Neural cell (in vitro differentiated cells): Measurements from ENCODE around the gene AXIN1. TPM values are rescaled to one million over a fixed set of nuclear protein-coding genes. Genes with fewer than 3 reads are reported as not detected.

Experiments
- H2AFZ ChIP-seq: fragments of 200-600, 300-800 bp; sonication (generic), shearing (Covaris generic); 2 replicates; pipeline ENCODE4 v1.6.0; 2014; ENCODE audit warnings: low read depth, mild to moderate bottlenecking, antibody characterized with exemption, low read length, moderate library complexity
- H3F3A ChIP-seq: fragments of 200-600 bp; shearing (Covaris generic); 2 replicates; pipeline ENCODE4 v1.6.1; 2016; ENCODE audit warnings: mild to moderate bottlenecking, moderate library complexity, mixed read lengths, antibody characterized with exemption, low read length; ENCODE audit not compliant: insufficient read depth, poor library complexity, severe bottlenecking
- H3K27ac ChIP-seq: fragments of 200-600, 300-800 bp; sonication (generic), shearing (Covaris generic); 2 replicates; pipeline ENCODE4 v1.5.1; 2014; ENCODE audit warnings: mild to moderate bottlenecking, low read length, moderate library complexity
- H3K27me3 ChIP-seq: fragments of 300-800, 200-600 bp; sonication (generic), shearing (Covaris generic); 2 replicates; pipeline ENCODE4 v1.6.0; 2014; ENCODE audit warnings: mild to moderate bottlenecking, low read depth, low read length, moderate library complexity; ENCODE audit not compliant: insufficient read depth
- H3K36me3 ChIP-seq: fragments of 300-800, 200-600 bp; sonication (generic), shearing (Covaris generic); 2 replicates; pipeline ENCODE4 v1.5.1; 2014; ENCODE audit warnings: mild to moderate bottlenecking, antibody characterized with exemption, low read length, moderate library complexity; ENCODE audit not compliant: insufficient read depth
- H3K4me2 ChIP-seq: fragments of 300-800, 200-600 bp; sonication (generic), shearing (Covaris generic); 2 replicates; pipeline ENCODE4 v1.6.0; 2014; ENCODE audit warnings: mild to moderate bottlenecking, low read length
- H3K4me3 ChIP-seq: fragments of 300-800, 200-600 bp; sonication (generic), shearing (Covaris generic); 2 replicates; pipeline ENCODE4 v1.5.1; 2014; ENCODE audit warnings: mild to moderate bottlenecking, low read length, moderate library complexity
- H3K79me2 ChIP-seq: fragments of 200-600 bp; shearing (Covaris generic); replicated peaks from 2 replicates; pipeline ENCODE4 v1.6.0; 2014; ENCODE audit warnings: mild to moderate bottlenecking, low read length, moderate library complexity; ENCODE audit not compliant: insufficient read depth
- H3K9ac ChIP-seq: fragments of 300-800, 200-600 bp; sonication (generic), shearing (Covaris generic); 2 replicates; pipeline ENCODE4 v1.6.1; 2016; ENCODE audit warnings: mild to moderate bottlenecking, low read length, mixed read lengths
- H3K9me2 ChIP-seq: fragments of 200-600 bp; shearing (Covaris generic); 2 replicates; pipeline ENCODE4 v1.6.1; 2016; ENCODE audit warnings: mild to moderate bottlenecking, low read length, mixed read lengths; ENCODE audit not compliant: insufficient read depth
- H3K9me3 ChIP-seq: fragments of 200-600, 300-800 bp; sonication (generic), shearing (Covaris generic); 2 replicates; pipeline ENCODE4 v1.6.1; 2016; ENCODE audit warnings: mild to moderate bottlenecking, mixed run types, low read length, moderate library complexity, mixed read lengths
- H4K20me1 ChIP-seq: fragments of 200-600 bp; shearing (Covaris generic); 2 replicates; pipeline ENCODE4 v1.6.1; 2016; ENCODE audit warnings: mild to moderate bottlenecking, mixed run types; ENCODE audit not compliant: insufficient read depth
- CTCF ChIP-seq: fragments of 450-650 bp; IDR thresholded peaks from 2 replicates; pipeline ENCODE4 v1.5.1; 2014; ENCODE audit warnings: antibody characterized with exemption, mild to moderate bottlenecking, moderate library complexity; ENCODE audit not compliant: poor library complexity, severe bottlenecking
- EP300 ChIP-seq: fragments of 450-650 bp; conservative IDR thresholded peaks from 2 replicates; pipeline ENCODE4 v1.6.1; 2014; ENCODE audit warnings: antibody characterized with exemption, mild to moderate bottlenecking, moderate library complexity; ENCODE audit not compliant: poor library complexity, severe bottlenecking
- EZH2 ChIP-seq: fragments of 200-600, 300-800 bp; shearing (Covaris generic), sonication (generic); IDR thresholded peaks from 2 replicates; pipeline ENCODE4 v1.6.1; 2014; ENCODE audit warnings: antibody characterized with exemption, low read length, borderline replicate concordance, mild to moderate bottlenecking; ENCODE audit not compliant: insufficient read depth, poor library complexity, severe bottlenecking
- MXI1 ChIP-seq: fragments of 450-650 bp; conservative IDR thresholded peaks from 2 replicates; pipeline ENCODE4 v1.6.1; 2014; ENCODE audit warnings: antibody characterized with exemption, mild to moderate bottlenecking; ENCODE audit not compliant: poor library complexity, severe bottlenecking
- POLR2AphosphoS5 ChIP-seq: IDR thresholded peaks from 2 replicates; pipeline ENCODE4 v1.6.1; 2012
- RAD21 ChIP-seq: fragments of 450-650 bp; conservative IDR thresholded peaks from 2 replicates; pipeline ENCODE4 v1.6.1; 2014; ENCODE audit warnings: antibody characterized with exemption, mild to moderate bottlenecking, moderate library complexity
- SMC3 ChIP-seq: fragments of 450-650 bp; conservative IDR thresholded peaks from 2 replicates; pipeline ENCODE4 v1.6.1; 2014; ENCODE audit warnings: antibody characterized with exemption, mild to moderate bottlenecking, moderate library complexity; ENCODE audit not compliant: poor library complexity
- TAF1 ChIP-seq: IDR thresholded peaks from 2 replicates; pipeline ENCODE4 v1.6.1; 2012; ENCODE audit warnings: low read depth
- polyA minus RNA-seq: library from RNA; depleted of rRNA, polyadenylated mRNA; stranded (reverse); fragments of >200 nt; gene quantifications from 2 replicates; pipeline ENCODE4 v1.2.3, GENCODE V29; 2014
- polyA plus RNA-seq: library from polyadenylated mRNA; depleted of rRNA; stranded (reverse); fragments of >200 nt; gene quantifications from 2 replicates; pipeline ENCODE4 v1.2.3, GENCODE V29; 2014
- TF ChIP-seq, protein P1 (sequence below): IDR thresholded peaks from 2 replicates; pipeline ENCODE4 v1.6.1; 2012; ENCODE audit warnings: borderline replicate concordance

The AXIN1 gene
- polyA plus RNA-seq (30.5 and 34.3 TPM in 2 replicates), polyA minus RNA-seq (25.5 and 26.8 TPM in 2 replicates)

GRCh38 chr16:352547-353403 is at the start of gene AXIN1:
Gene AXIN1, minus strand, starts transcription at chr16:352723. Its CDS starts 5,698 bp downstream, at chr16:347025.
- no peaks in the 10 kb centered on the region for H4K20me1 ChIP-seq
- TF ChIP-seq POLR2AphosphoS5 (peak; percentile 60), MXI1 (peak; percentile 65)
- TF ChIP-seq, protein P1, sequence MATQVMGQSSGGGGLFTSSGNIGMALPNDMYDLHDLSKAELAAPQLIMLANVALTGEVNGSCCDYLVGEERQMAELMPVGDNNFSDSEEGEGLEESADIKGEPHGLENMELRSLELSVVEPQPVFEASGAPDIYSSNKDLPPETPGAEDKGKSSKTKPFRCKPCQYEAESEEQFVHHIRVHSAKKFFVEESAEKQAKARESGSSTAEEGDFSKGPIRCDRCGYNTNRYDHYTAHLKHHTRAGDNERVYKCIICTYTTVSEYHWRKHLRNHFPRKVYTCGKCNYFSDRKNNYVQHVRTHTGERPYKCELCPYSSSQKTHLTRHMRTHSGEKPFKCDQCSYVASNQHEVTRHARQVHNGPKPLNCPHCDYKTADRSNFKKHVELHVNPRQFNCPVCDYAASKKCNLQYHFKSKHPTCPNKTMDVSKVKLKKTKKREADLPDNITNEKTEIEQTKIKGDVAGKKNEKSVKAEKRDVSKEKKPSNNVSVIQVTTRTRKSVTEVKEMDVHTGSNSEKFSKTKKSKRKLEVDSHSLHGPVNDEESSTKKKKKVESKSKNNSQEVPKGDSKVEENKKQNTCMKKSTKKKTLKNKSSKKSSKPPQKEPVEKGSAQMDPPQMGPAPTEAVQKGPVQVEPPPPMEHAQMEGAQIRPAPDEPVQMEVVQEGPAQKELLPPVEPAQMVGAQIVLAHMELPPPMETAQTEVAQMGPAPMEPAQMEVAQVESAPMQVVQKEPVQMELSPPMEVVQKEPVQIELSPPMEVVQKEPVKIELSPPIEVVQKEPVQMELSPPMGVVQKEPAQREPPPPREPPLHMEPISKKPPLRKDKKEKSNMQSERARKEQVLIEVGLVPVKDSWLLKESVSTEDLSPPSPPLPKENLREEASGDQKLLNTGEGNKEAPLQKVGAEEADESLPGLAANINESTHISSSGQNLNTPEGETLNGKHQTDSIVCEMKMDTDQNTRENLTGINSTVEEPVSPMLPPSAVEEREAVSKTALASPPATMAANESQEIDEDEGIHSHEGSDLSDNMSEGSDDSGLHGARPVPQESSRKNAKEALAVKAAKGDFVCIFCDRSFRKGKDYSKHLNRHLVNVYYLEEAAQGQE: no peak
- H3K27ac ChIP-seq: no peak within 1 kb of the TSS
- H3F3A ChIP-seq: no peaks in the 10 kb centered on the region
- peaks cover 12% of the 10 kb centered on the region for H3K79me2 ChIP-seq
- H3K4me3 ChIP-seq: peak within 1 kb of the TSS; percentile 78
- H3K9me2 ChIP-seq: no peaks in the 10 kb centered on the region
- no peaks in the 10 kb centered on the region for H3K36me3 ChIP-seq
- H3K9ac ChIP-seq: peak within 1 kb of the TSS; percentile 67
- H2AFZ ChIP-seq: peak within 1 kb of the TSS; percentile 40
- H3K27me3 ChIP-seq: no peaks in the 10 kb centered on the region
- H3K9me3 ChIP-seq: no peaks in the 10 kb centered on the region
- H3K4me2 ChIP-seq: peak within 1 kb of the TSS; percentile 78

DNA sequence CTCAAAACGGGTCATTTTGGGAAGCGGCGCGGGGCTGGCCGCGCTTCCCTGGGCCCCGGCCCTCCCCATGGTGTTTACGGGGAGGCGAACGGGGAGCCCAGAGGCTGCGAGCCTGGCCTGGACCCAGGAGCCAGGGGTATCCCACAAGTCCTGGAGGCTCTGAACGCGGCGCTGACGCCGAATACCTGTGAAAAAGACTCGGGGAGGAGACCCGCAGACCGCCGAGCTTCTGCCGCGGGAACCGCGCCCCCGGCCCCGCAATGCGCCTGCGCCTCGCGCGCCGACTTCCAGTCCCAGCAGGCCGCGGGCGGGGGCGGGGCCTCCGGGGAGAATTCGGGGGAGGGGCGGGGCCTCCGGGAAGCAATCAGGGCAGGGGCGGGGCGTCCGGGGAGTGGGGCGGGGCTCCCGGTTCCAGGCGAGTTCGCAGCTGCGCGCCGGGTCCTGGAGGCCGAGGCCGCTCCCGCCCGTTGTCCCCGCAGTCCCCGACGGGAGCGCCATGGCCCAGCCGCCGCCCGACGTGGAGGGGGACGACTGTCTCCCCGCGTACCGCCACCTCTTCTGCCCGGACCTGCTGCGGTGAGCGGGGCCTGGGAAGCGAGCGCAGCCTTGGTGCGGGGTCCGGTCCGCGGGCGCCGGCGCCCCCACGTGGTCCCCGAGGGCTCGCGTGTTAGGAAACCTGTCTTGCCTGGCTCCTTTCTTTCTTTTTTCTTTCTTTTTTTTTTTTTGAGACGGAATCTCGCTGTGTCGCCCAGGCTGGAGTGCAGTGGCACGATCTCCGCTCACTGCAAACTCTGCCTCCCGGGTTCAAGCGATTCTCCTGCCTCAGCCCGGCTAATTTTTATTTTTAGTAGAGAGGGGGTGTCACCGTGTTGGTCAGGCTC is 49.2 kb upstream of the AXIN1 start, which contains the start of gene DECR2:
TSS of gene DECR2 (plus strand) at position 418 of the 881 bp plus-strand sequence. CDS start at position 497, 79 bp downstream.
- peak within 1 kb of the TSS; percentile 68 for H3K4me3 ChIP-seq
- no peaks in the 10 kb centered on the region for H3K9me2 ChIP-seq
- H3K27me3 ChIP-seq: no peaks in the 10 kb centered on the region
- H3K79me2 ChIP-seq: no peaks in the 10 kb centered on the region
- no peak within 1 kb of the TSS for H3K4me2 ChIP-seq
- peak within 1 kb of the TSS; percentile 76 for H3K27ac ChIP-seq
- H4K20me1 ChIP-seq: no peaks in the 10 kb centered on the region
- TF ChIP-seq POLR2AphosphoS5: peak; percentile 76
- peak; percentile 75 for TF ChIP-seq SMC3
- peak; percentile 87 for TF ChIP-seq MXI1
- TF ChIP-seq RAD21: peak; percentile 68
- no peak for TF ChIP-seq EZH2
- TF ChIP-seq EP300: no peak
- TF ChIP-seq, protein P1: peak; percentile 57
- no peak for TF ChIP-seq TAF1
- peak; percentile 77 for TF ChIP-seq CTCF
- no peaks in the 10 kb centered on the region for H3K9me3 ChIP-seq
- H2AFZ ChIP-seq: no peak within 1 kb of the TSS
- H3K9ac ChIP-seq: peak within 1 kb of the TSS; percentile 76
- H3K36me3 ChIP-seq: no peaks in the 10 kb centered on the region
- H3F3A ChIP-seq: no peaks in the 10 kb centered on the region
